K562 (cell line): ENCODE data around the gene RPTOR. TPM values are rescaled to one million over a fixed set of nuclear protein-coding genes. Genes with fewer than 3 reads are reported as not detected.

Experiments
- BRCA1 ChIP-seq, 2 experiments: fragments of 450-650 bp in 1 of 2; sonication (generic) in 1 of 2; formaldehyde crosslinking in 1 of 2; IDR thresholded peaks; 2 replicates each; pipeline versions ENCODE4 v1.5.0 to v1.6.1; 2017 to 2020; ENCODE audit warnings: mild to moderate bottlenecking in 1 of 2, missing genetic modification reagents in 1 of 2
- EHMT2 ChIP-seq: fragments of 450-650 bp; IDR thresholded peaks from 2 replicates; pipeline ENCODE4 v1.6.1; 2018; ENCODE audit warnings: antibody characterized with exemption
- ERF ChIP-seq: fragments of 450-650 bp; formaldehyde crosslinking; IDR thresholded peaks from 2 replicates; pipeline ENCODE4 v1.4.0; 2020; ENCODE audit warnings: mild to moderate bottlenecking, mixed read lengths
- HSF4 ChIP-seq: fragments of 250-450 bp; sonication (Bioruptor Pico); IDR thresholded peaks from 2 replicates; pipeline ENCODE4 v2.1.2; 2022; ENCODE audit warnings: mild to moderate bottlenecking, moderate library complexity, borderline replicate concordance
- LEF1 ChIP-seq: fragments of 450-650 bp; IDR thresholded peaks from 2 replicates; pipeline ENCODE4 v1.6.1; 2016; ENCODE audit warnings: mild to moderate bottlenecking
- MLLT1 ChIP-seq, 2 experiments: fragments of 450-650 bp; IDR thresholded peaks; 2 replicates each; pipeline ENCODE4 v1.6.1; 2016
- NFIC ChIP-seq: fragments of 450-650 bp; IDR thresholded peaks from 2 replicates; pipeline ENCODE4 v1.6.1; 2017; ENCODE audit warnings: mild to moderate bottlenecking, inconsistent platforms
- NR3C1 ChIP-seq: sonication (generic); formaldehyde crosslinking; IDR thresholded peaks from 2 replicates; pipeline ENCODE4 v1.8.1; 2022; ENCODE audit warnings: missing genetic modification reagents
- PHF8 ChIP-seq: fragments of 200-600 bp; sonication (generic); IDR thresholded peaks from 2 replicates; pipeline ENCODE4 v1.6.1; 2012; ENCODE audit warnings: mixed run types, mild to moderate bottlenecking, inconsistent platforms, low read length, moderate library complexity, borderline replicate concordance
- PTRF ChIP-seq: fragments of 450-650 bp; IDR thresholded peaks from 2 replicates; pipeline ENCODE4 v1.6.1; 2016; ENCODE audit warnings: mild to moderate bottlenecking, missing genetic modification characterization, missing compliant biosample characterization
- PURB ChIP-seq: sonication (generic); formaldehyde crosslinking; IDR thresholded peaks from 2 replicates; pipeline ENCODE4 v1.9.0; 2021; ENCODE audit warnings: low read depth, mild to moderate bottlenecking, missing genetic modification reagents
- PYGO2 ChIP-seq: fragments of 450-650 bp; IDR thresholded peaks from 2 replicates; pipeline ENCODE4 v1.6.1; 2016; ENCODE audit warnings: mild to moderate bottlenecking, missing genetic modification characterization, moderate library complexity, missing compliant biosample characterization
- RBFOX2 ChIP-seq: fragments of 200-400 bp; formaldehyde crosslinking; IDR thresholded peaks from 2 replicates; pipeline ENCODE4 v1.6.1; 2017; ENCODE audit warnings: low read depth, mild to moderate bottlenecking, low read length, moderate library complexity
- RBM22 ChIP-seq: fragments of 200-400 bp; formaldehyde crosslinking; IDR thresholded peaks from 2 replicates; pipeline ENCODE4 v1.6.1; 2018; ENCODE audit warnings: low read length, low read depth; ENCODE audit not compliant: poor library complexity, severe bottlenecking
- SP2 ChIP-seq: IDR thresholded peaks from 2 replicates; pipeline ENCODE4 v1.6.1; 2011; ENCODE audit warnings: mild to moderate bottlenecking, low read depth, low read length, moderate library complexity; ENCODE audit not compliant: poor library complexity, severe bottlenecking; ENCODE audit errors: extremely low read depth
- THAP12 ChIP-seq: fragments of 250-450 bp; sonication (Bioruptor Pico); IDR thresholded peaks from 2 replicates; pipeline ENCODE4 v1.9.0; 2021; ENCODE audit warnings: mild to moderate bottlenecking, inconsistent platforms
- TRIM28 ChIP-seq: fragments of 450-650 bp; IDR thresholded peaks from 2 replicates; pipeline ENCODE4 v1.6.1; 2017
- U2AF2 ChIP-seq: fragments of 200-400 bp; formaldehyde crosslinking; optimal IDR thresholded peaks from 2 replicates; pipeline ENCODE3; 2017; ENCODE audit warnings: low read depth, mild to moderate bottlenecking, low read length
- ZNF121 ChIP-seq: sonication (generic); formaldehyde crosslinking; conservative IDR thresholded peaks from 2 replicates; pipeline ENCODE4 v1.8.0; 2022; ENCODE audit warnings: missing genetic modification reagents
- ZNF134 ChIP-seq: fragments of 250-450 bp; sonication (Bioruptor Pico); conservative IDR thresholded peaks from 2 replicates; pipeline ENCODE4 v1.4.0; 2020
- ZNF507 ChIP-seq: conservative IDR thresholded peaks from 2 replicates; pipeline ENCODE4 v1.6.1; 2017; ENCODE audit warnings: missing genetic modification characterization, missing compliant biosample characterization
- ZNF551 ChIP-seq: fragments of 250-450 bp; sonication (Bioruptor Pico); IDR thresholded peaks from 2 replicates; pipeline ENCODE4 v1.5.0; 2021; ENCODE audit warnings: mild to moderate bottlenecking, moderate library complexity
- ZNF699 ChIP-seq: fragments of 250-450 bp; sonication (Bioruptor Pico); IDR thresholded peaks from 2 replicates; pipeline ENCODE4 v1.8.0; 2021; ENCODE audit warnings: mild to moderate bottlenecking, moderate library complexity; ENCODE audit not compliant: insufficient replicate concordance
- polyA plus RNA-seq, 8 experiments: library from polyadenylated mRNA; depleted of rRNA in 4 of 8; stranded (reverse) in 5 of 8; unstranded in 3 of 8; fragments of >200 nt; fragmentation: Nextera tagmentation in 2 of 8; fragmentation: Illumina TruSeq in 1 of 8; extraction: Ambion mirVana in 2 of 8; extraction: Trizol in 1 of 8; gene quantifications; 2 replicates each; pipeline versions ENCODE4 v1.2.1 to v1.2.3, GENCODE V29; 2011 to 2014; ENCODE audit warnings: inconsistent platforms in 1 of 8, missing spikeins in 1 of 8
- total RNA-seq, 7 experiments: library from RNA; depleted of rRNA in 6 of 7; stranded (reverse); fragments of >200 nt in 6 of 7; fragmentation: Illumina TruSeq in 2 of 7; extraction: Trizol in 2 of 7; gene quantifications; 2 replicates each; pipeline versions ENCODE4 v1.2.1 to v1.2.3, GENCODE V29; 2011 to 2021; ENCODE audit warnings: low replicate concordance in 1 of 7
- TF ChIP-seq, protein P1 (sequence below): IDR thresholded peaks from 2 replicates; pipeline ENCODE4 v1.6.1; 2011; ENCODE audit not compliant: insufficient read length; ENCODE audit errors: extremely low read depth

Gene RPTOR
- total and polyA plus RNA-seq, 9 of the 15 experiments (the other 6 are each of a cell fraction or from before 2014, with no cell fraction given): 0.24 to 54.1 (median 10.2) TPM

- TF ChIP-seq MLLT1 (IDR thresholded peaks at IDR 0.05) (peak in 1 of 2 experiments; percentile 31; a peak in 1 of 4 replicates), ZNF507 (no peak), PYGO2 (tag) (peak; percentile 35; the same call in 1 of the 2 replicates), ZNF121 (CRISPR knock-in tag) (peak; percentile 75), RBFOX2 (no peak), ZNF134 (no peak), PURB (no peak), ZNF699 (CRISPR knock-in tag) (no peak), U2AF2 (no peak), EHMT2 (0 out of 2 replicates have a peak, but pooled peaks have one; percentile 42), SP2 (peak; percentile 14), NR3C1 (no peak), HSF4 (CRISPR knock-in tag) (no peak), ERF (no peak), ZNF551 (CRISPR knock-in tag) (no peak), LEF1 (peak; percentile 59; the same call in 1 of the 2 replicates), TRIM28 (no peak), NFIC (0 out of 2 replicates have a peak, but pooled peaks have one; percentile 30), RBM22 (no peak), PTRF (no peak), PHF8 (no peak; the same call in 1 of the 2 replicates), BRCA1 (IDR thresholded peaks at IDR 0.05) (no peak), BRCA1 (CRISPR knock-in tag; IDR thresholded peaks at IDR 0.05) (no peak), THAP12 (CRISPR knock-in tag) (no peak)
- TF ChIP-seq, protein P1, sequence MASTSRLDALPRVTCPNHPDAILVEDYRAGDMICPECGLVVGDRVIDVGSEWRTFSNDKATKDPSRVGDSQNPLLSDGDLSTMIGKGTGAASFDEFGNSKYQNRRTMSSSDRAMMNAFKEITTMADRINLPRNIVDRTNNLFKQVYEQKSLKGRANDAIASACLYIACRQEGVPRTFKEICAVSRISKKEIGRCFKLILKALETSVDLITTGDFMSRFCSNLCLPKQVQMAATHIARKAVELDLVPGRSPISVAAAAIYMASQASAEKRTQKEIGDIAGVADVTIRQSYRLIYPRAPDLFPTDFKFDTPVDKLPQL: no peak
Observed at GRCh38 chr17:80791758-80792284, 247.2 kb downstream of the RPTOR start (continued).
